Measurements from ENCODE around the gene KBTBD8. TPM values are rescaled to one million over a fixed set of nuclear protein-coding genes. Genes with fewer than 3 reads are reported as not detected.

The KBTBD8 gene
- total and polyA plus RNA-seq, 12 donors, result 0.06 to 11.9 (median 1.2) TPM

DNA sequence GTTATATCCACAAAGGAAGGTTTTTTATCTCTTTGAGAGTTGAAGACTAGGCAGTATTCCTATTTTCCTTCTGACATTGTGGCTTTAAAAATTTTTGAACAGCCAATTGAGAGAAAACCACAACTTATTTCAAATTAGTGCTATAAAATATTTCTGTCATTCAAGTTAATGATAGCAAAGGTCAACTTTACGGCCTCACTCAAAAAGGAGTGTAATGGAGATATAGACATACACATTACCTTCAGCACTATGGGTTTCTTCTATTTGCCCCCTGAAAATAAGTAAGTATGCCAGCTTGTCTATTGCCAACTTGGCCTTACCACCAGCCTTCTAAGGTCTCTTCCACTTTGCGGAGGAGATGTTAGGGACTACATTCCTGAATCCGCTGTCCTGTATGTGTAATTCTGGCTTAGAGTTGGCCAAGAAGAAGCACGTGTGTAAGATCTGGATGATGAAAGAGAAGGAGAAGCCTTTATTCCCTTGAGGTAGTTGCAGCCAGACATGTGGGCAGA is 44.1 kb upstream of the KBTBD8 start:
- Histone ChIP-seq H3K4me1 (replicated peaks in 1 of 2) (no peaks in the 10 kb centered on the region), H3K27me3 (no peaks in the 10 kb centered on the region), H3K4me3 (no peak overlapping the region), H3K27ac (no peak overlapping the region), H3K9me3 (replicated peaks in 1 of 3) (no peaks in the 10 kb centered on the region), H3K36me3 (replicated peaks in 1 of 2) (no peaks in the 10 kb centered on the region)
- DNase-seq, result no peak
- intact Hi-C loops (cut with DNase I), result no loop called here
- 80 to 88% (median 84%) methylated on average over 4 of the region's 4 CpGs for WGBS, 4 donors
- TF ChIP-seq POLR2A (IDR thresholded peaks at IDR 0.05), result no peak
- TF ChIP-seq, protein P1, sequence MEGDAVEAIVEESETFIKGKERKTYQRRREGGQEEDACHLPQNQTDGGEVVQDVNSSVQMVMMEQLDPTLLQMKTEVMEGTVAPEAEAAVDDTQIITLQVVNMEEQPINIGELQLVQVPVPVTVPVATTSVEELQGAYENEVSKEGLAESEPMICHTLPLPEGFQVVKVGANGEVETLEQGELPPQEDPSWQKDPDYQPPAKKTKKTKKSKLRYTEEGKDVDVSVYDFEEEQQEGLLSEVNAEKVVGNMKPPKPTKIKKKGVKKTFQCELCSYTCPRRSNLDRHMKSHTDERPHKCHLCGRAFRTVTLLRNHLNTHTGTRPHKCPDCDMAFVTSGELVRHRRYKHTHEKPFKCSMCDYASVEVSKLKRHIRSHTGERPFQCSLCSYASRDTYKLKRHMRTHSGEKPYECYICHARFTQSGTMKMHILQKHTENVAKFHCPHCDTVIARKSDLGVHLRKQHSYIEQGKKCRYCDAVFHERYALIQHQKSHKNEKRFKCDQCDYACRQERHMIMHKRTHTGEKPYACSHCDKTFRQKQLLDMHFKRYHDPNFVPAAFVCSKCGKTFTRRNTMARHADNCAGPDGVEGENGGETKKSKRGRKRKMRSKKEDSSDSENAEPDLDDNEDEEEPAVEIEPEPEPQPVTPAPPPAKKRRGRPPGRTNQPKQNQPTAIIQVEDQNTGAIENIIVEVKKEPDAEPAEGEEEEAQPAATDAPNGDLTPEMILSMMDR (IDR thresholded peaks at IDR 0.05), result no peak

DNA sequence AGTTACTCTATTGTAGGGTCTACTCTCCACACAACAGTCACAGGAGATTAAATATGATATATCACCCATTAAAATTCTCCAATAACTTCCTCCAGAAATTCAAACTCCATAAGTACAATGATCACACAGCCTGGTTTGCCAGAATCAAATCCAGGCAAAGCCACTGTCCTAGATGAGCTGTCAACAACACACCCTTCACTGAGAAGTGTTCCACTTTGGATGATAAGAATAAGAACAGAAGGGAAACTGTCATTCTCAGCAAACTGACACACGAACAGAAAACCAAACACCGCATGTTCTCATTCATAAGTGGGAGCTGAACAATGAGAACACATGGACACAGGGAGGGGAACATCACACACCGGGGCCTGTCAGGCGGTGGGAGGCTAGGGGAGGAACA is 41.4 kb upstream of the KBTBD8 start:
- no peaks in the 10 kb centered on the region for H3K36me3 ChIP-seq (replicated peaks in 1 of 2)
- no peaks in the 10 kb centered on the region for H3K27me3 ChIP-seq
- H3K27ac ChIP-seq, result no peak overlapping the region
- no peaks in the 10 kb centered on the region for H3K9me3 ChIP-seq (replicated peaks in 1 of 3)
- DNase-seq, result no peak
- intact Hi-C loops (cut with DNase I), result no loop called here
- WGBS, 4 donors, result 83 to 98% (median 84%) methylated on average over 4 of the region's 4 CpGs
- TF ChIP-seq, protein P1 (IDR thresholded peaks at IDR 0.05), result no peak
- no peak for TF ChIP-seq POLR2A (IDR thresholded peaks at IDR 0.05)
- H3K4me1 ChIP-seq (replicated peaks in 1 of 2), result no peaks in the 10 kb centered on the region
- H3K4me3 ChIP-seq, result no peak overlapping the region

DNA sequence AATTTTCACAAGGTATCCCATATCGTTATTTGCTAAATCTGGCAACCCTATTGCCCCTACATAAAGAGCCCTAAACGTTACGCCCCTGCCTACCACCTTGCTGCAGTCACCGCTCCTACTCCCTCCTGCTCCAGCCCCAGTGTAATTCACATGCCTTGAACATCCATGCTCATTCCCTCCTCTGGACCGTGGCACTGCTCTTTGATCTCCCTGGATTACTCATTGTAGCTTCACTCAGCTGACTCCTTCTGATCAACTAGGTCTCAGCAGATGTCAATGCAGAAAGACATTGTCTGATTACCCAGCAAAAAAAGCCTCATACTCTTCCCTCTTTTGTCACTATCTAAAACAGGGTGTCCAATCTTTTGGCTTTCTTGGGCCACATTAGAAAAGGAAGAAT is 40.7 kb upstream of the KBTBD8 start:
- intact Hi-C loops (cut with DNase I), result no loop called here

GRCh38 chr3:66958067-66958466 is 40.0 kb upstream of the KBTBD8 start:
- H3K4me1 ChIP-seq (replicated peaks in 1 of 2), result no peaks in the 10 kb centered on the region
- TF ChIP-seq, protein P1 (IDR thresholded peaks at IDR 0.05), result no peak
- no peak for TF ChIP-seq POLR2A (IDR thresholded peaks at IDR 0.05)
- H3K36me3 ChIP-seq (replicated peaks in 1 of 2), result no peaks in the 10 kb centered on the region
- H3K9me3 ChIP-seq (replicated peaks in 1 of 3), result no peaks in the 10 kb centered on the region
- H3K4me3 ChIP-seq, result no peak overlapping the region
- no peaks in the 10 kb centered on the region for H3K27me3 ChIP-seq
- intact Hi-C loops (cut with DNase I), result no loop called here
- H3K27ac ChIP-seq, result no peak overlapping the region
- DNase-seq, result no peak
- WGBS, 4 donors, result 84 to 100% (median 92%) methylated on average over 1 of the region's 1 CpG

More for the DNA sequence above, 40.7 kb upstream of the KBTBD8 start:
- no peak for DNase-seq
- no peaks in the 10 kb centered on the region for H3K4me1 ChIP-seq (replicated peaks in 1 of 2)
- no peaks in the 10 kb centered on the region for H3K27me3 ChIP-seq
- no peak for TF ChIP-seq POLR2A (IDR thresholded peaks at IDR 0.05)
- TF ChIP-seq, protein P1 (IDR thresholded peaks at IDR 0.05), result no peak
- H3K36me3 ChIP-seq (replicated peaks in 1 of 2), result no peaks in the 10 kb centered on the region
- no peaks in the 10 kb centered on the region for H3K9me3 ChIP-seq (replicated peaks in 1 of 3)
- no peak overlapping the region for H3K27ac ChIP-seq
- no peak overlapping the region for H3K4me3 ChIP-seq
- 70 to 76% (median 75%) methylated on average over 5 of the region's 5 CpGs for WGBS, 4 donors

All from adrenal gland (tissue), 12 donors.